IPS DF 19.7 (cell line): Measurements from ENCODE around the gene PFKM.
A peak's percentile ranks its signal among the peaks of the same experiment; 100 is the strongest.

Experiments
- DNase-seq: peaks from one replicate; pipeline ENCODE4 v3.0.0-alpha.2; 2013; ENCODE audit warnings: low read depth, low spot score

Gene PFKM

GRCh38 chr12:48119078-48119833 lies at the start of gene PFKM:
Gene PFKM, plus strand, starts transcription at chr12:48119364. Its CDS starts 3,411 bp downstream, at chr12:48122775.
- DNase-seq: peak; percentile 96

- no peak for DNase-seq
These were observed 49.1 kb upstream of the PFKM start for GRCh38 chr12:48070033-48070432.

GRCh38 chr12:48070731-48071130 lies 48.4 kb upstream of the PFKM start:
- DNase-seq: no peak

- DNase-seq: no peak
These were observed 47.4 kb upstream of the PFKM start for GRCh38 chr12:48071808-48072207.

GRCh38 chr12:48072266-48072665 lies 46.9 kb upstream of the PFKM start:
- DNase-seq: no peak

GRCh38 chr12:48074266-48074665 lies 44.9 kb upstream of the PFKM start:
- DNase-seq: no peak

GRCh38 chr12:48075832-48076231 lies 43.3 kb upstream of the PFKM start:
- no peak for DNase-seq

GRCh38 chr12:48077111-48077510 lies 42.1 kb upstream of the PFKM start:
- no peak for DNase-seq

GRCh38 chr12:48078901-48079300 lies 40.3 kb upstream of the PFKM start:
- DNase-seq: no peak

GRCh38 chr12:48080285-48080684 lies 38.9 kb upstream of the PFKM start:
- DNase-seq: no peak

GRCh38 chr12:48080821-48081220 lies 38.3 kb upstream of the PFKM start:
- DNase-seq: no peak

GRCh38 chr12:48084066-48084465 lies 35.1 kb upstream of the PFKM start:
- DNase-seq: no peak

GRCh38 chr12:48084841-48085460 lies 34.2 kb upstream of the PFKM start:
- DNase-seq: no peak

GRCh38 chr12:48086327-48086726 lies 32.8 kb upstream of the PFKM start:
- no peak for DNase-seq

GRCh38 chr12:48092611-48093010 lies 26.6 kb upstream of the PFKM start:
- DNase-seq: no peak

GRCh38 chr12:48104531-48104930 lies 14.6 kb upstream of the PFKM start:
- DNase-seq: no peak

- DNase-seq: no peak
These were observed 13.8 kb upstream of the PFKM start for GRCh38 chr12:48105321-48105866.

- peak; percentile 68 for DNase-seq
These were observed 13.1 kb upstream of the PFKM start, which contains the start of gene SENP1 for GRCh38 chr12:48105867-48106680. Gene SENP1, minus strand, starts transcription at chr12:48106079. Its CDS starts 4,607 bp downstream, at chr12:48101472.

- DNase-seq: no peak
These were observed 12.2 kb upstream of the PFKM start for GRCh38 chr12:48106681-48107613.

- DNase-seq: no peak
These were observed 9.7 kb upstream of the PFKM start for GRCh38 chr12:48109424-48109823.
